ENCODE measurements around the gene GALNT2. TPM values are rescaled to one million over a fixed set of nuclear protein-coding genes. Genes with fewer than 3 reads are reported as not detected.

GALNT2 gene
- polyA plus RNA-seq, 3 donors, result 19.6 to 25.6 (median 23.4) TPM

DNA sequence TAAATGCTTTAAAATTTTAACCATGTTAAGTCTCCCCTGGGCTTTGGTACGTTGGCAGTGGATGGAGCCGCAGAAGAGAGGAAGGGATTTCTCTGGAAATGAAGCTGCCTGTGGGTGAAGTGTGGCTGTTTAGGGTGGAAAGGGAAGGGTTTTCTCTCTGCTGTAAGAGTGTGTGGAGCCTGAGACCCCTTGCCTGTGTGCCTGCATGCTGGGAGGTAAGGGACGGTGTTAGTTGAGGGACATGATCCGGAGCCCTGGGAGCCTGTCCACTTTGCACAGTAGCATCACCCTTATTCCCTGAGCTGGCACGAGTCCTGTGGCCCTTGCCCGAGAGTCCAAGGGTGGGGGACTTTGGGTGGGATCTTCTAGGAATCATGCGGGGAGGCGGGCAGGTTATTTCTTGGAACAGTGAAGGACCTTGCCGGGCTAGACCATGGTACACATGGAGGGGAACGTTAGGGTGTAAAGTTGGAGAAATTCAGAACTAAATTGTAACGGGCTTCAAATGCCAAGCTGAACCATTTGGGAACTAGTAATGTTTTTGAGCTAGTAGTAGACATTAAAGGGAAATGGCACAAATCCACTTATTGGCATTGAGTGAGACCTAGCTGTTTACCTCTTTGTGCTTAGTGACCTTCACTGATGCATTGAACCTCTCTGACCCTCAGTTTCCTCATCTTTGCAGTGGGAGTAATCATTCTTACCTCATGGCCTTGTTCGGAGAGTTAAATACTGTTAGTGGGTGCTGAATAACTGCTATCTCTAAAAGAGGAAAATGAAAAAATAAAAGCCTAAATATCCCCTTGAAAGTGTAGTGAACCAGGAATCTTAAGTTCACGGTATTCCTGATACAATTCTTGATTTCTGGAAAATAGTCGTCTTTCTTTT lies 3.5 kb downstream of the GALNT2 start:
- no peak overlapping the region for H3K27ac ChIP-seq (ENCODE audit: low read depth in 1 of 2, low read length in 2 of 2)
- Mint-ChIP-seq H3K36me3 (peaks cover 5 to 9% of the 10 kb centered on the region in 2 donors), H3K4me1 (peaks cover 56% of the 10 kb centered on the region), H3K27me3 (ENCODE audit: low read depth in 3 of 3) (peaks cover 1 to 5% (median 2%) of the 10 kb centered on the region in 3 donors), H3K27ac (no peak overlapping the region), H3K9me3 (no peaks in the 10 kb centered on the region), H3K4me3 (no peak overlapping the region)
- H3K36me3 ChIP-seq (replicated peaks in 1 of 2; ENCODE audit: control insufficient read depth in 1 of 2, insufficient read depth in 2 of 2, low read length in 2 of 2), result no peaks in the 10 kb centered on the region
- no peaks in the 10 kb centered on the region for H3K27me3 ChIP-seq (ENCODE audit: control insufficient read depth in 2 of 2, insufficient read depth in 2 of 2, low read length in 2 of 2)
- H3K4me2 ChIP-seq (replicated peaks; ENCODE audit: extremely low read depth, low read length, poor library complexity, severe bottlenecking), result no peak overlapping the region
- H2AFZ ChIP-seq (ENCODE audit: insufficient read depth, low read depth, low read length, poor library complexity, severe bottlenecking), result no peak overlapping the region
- no peak overlapping the region for H3K4me3 ChIP-seq (replicated peaks in 1 of 3; ENCODE audit: low read depth in 2 of 3, low read length in 3 of 3)
- TF ChIP-seq CTCF (IDR thresholded peaks at IDR 0.05), result no peak
- no peak for DNase-seq
- peaks cover 21 to 30% of the 10 kb centered on the region in 2 donors for H3K4me1 ChIP-seq (ENCODE audit: control insufficient read depth in 1 of 2, insufficient read depth in 2 of 2, low read length in 2 of 2)
- intact Hi-C loops (cut with micrococcal nuclease), result no loop called here
- H3K9me3 ChIP-seq (replicated peaks in 1 of 2; ENCODE audit: control insufficient read depth in 1 of 2, insufficient read depth in 1 of 2, low read length in 2 of 2), result no peaks in the 10 kb centered on the region
- H4K20me1 ChIP-seq (ENCODE audit: insufficient read depth, low read length), result peaks cover 77% of the 10 kb centered on the region
- peaks cover 82% of the 10 kb centered on the region for H3K79me2 ChIP-seq (ENCODE audit: insufficient read depth, low read length)
- WGBS (ENCODE audit: insufficient coverage), result 96% methylated on average over 11 of the region's 14 CpGs
- no peak overlapping the region for H3K9ac ChIP-seq (ENCODE audit: insufficient read depth, low read length, poor library complexity, severe bottlenecking)

GRCh38 chr1:230071316-230071715 lies 4.3 kb downstream of the GALNT2 start:
- Mint-ChIP-seq H3K27ac (no peak overlapping the region), H3K4me1 (peaks cover 51% of the 10 kb centered on the region), H3K36me3 (peaks cover 8 to 11% of the 10 kb centered on the region in 2 donors), H3K4me3 (no peak overlapping the region), H3K9me3 (no peaks in the 10 kb centered on the region), H3K27me3 (ENCODE audit: low read depth in 3 of 3) (peaks cover 1 to 5% (median 2%) of the 10 kb centered on the region in 3 donors)
- H3K36me3 ChIP-seq (replicated peaks in 1 of 2; ENCODE audit: control insufficient read depth in 1 of 2, insufficient read depth in 2 of 2, low read length in 2 of 2), result peaks cover 0 to 5% of the 10 kb centered on the region in 2 donors
- no peaks in the 10 kb centered on the region for H3K9me3 ChIP-seq (replicated peaks in 1 of 2; ENCODE audit: control insufficient read depth in 1 of 2, insufficient read depth in 1 of 2, low read length in 2 of 2)
- intact Hi-C loops (cut with micrococcal nuclease), result no loop called here
- no peak overlapping the region for H2AFZ ChIP-seq (ENCODE audit: insufficient read depth, low read depth, low read length, poor library complexity, severe bottlenecking)
- 100% methylated on average over 2 of the region's 7 CpGs for WGBS (ENCODE audit: insufficient coverage)
- no peak overlapping the region for H3K27ac ChIP-seq (ENCODE audit: low read depth in 1 of 2, low read length in 2 of 2)
- H4K20me1 ChIP-seq (ENCODE audit: insufficient read depth, low read length), result peaks cover 85% of the 10 kb centered on the region
- DNase-seq, result no peak
- H3K4me2 ChIP-seq (replicated peaks; ENCODE audit: extremely low read depth, low read length, poor library complexity, severe bottlenecking), result no peak overlapping the region
- no peak for TF ChIP-seq CTCF (IDR thresholded peaks at IDR 0.05)
- peaks cover 89% of the 10 kb centered on the region for H3K79me2 ChIP-seq (ENCODE audit: insufficient read depth, low read length)
- H3K4me1 ChIP-seq (ENCODE audit: control insufficient read depth in 1 of 2, insufficient read depth in 2 of 2, low read length in 2 of 2), result peaks cover 14 to 22% of the 10 kb centered on the region in 2 donors
- no peaks in the 10 kb centered on the region for H3K27me3 ChIP-seq (ENCODE audit: control insufficient read depth in 2 of 2, insufficient read depth in 2 of 2, low read length in 2 of 2)
- H3K4me3 ChIP-seq (replicated peaks in 1 of 3; ENCODE audit: low read depth in 2 of 3, low read length in 3 of 3), result no peak overlapping the region
- H3K9ac ChIP-seq (ENCODE audit: insufficient read depth, low read length, poor library complexity, severe bottlenecking), result no peak overlapping the region

Data from CD14-positive monocyte (primary cell).